Measurements from ENCODE around the gene DAPK2.

DNA sequence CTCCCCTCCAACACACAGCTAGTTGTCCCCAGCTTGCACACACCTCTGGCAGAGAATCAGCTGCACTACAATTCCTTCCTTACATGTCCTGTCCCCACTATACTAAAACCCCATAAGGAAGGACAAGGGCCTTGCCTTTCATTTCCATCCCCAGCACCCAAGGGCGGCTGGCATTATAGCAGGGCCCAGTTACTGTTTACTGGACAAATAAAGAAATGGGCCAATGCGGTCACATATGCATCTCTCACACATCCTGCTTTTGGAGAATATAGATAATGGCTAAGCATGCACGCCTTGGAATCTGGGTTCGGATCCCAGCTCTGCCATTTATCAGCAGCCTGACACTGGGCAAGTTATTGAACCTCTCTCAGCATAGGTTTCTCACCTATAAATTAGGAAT lies 99.1 kb downstream of the DAPK2 start:
- TF ChIP-seq RARB (CRISPR knock-in tag; IDR thresholded peaks at IDR 0.05): no peak
- TF ChIP-seq, protein P1, sequence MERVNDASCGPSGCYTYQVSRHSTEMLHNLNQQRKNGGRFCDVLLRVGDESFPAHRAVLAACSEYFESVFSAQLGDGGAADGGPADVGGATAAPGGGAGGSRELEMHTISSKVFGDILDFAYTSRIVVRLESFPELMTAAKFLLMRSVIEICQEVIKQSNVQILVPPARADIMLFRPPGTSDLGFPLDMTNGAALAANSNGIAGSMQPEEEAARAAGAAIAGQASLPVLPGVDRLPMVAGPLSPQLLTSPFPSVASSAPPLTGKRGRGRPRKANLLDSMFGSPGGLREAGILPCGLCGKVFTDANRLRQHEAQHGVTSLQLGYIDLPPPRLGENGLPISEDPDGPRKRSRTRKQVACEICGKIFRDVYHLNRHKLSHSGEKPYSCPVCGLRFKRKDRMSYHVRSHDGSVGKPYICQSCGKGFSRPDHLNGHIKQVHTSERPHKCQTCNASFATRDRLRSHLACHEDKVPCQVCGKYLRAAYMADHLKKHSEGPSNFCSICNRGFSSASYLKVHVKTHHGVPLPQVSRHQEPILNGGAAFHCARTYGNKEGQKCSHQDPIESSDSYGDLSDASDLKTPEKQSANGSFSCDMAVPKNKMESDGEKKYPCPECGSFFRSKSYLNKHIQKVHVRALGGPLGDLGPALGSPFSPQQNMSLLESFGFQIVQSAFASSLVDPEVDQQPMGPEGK (CRISPR knock-in tag; IDR thresholded peaks at IDR 0.05; ENCODE audit: borderline replicate concordance): no peak
- TF ChIP-seq, protein P2, sequence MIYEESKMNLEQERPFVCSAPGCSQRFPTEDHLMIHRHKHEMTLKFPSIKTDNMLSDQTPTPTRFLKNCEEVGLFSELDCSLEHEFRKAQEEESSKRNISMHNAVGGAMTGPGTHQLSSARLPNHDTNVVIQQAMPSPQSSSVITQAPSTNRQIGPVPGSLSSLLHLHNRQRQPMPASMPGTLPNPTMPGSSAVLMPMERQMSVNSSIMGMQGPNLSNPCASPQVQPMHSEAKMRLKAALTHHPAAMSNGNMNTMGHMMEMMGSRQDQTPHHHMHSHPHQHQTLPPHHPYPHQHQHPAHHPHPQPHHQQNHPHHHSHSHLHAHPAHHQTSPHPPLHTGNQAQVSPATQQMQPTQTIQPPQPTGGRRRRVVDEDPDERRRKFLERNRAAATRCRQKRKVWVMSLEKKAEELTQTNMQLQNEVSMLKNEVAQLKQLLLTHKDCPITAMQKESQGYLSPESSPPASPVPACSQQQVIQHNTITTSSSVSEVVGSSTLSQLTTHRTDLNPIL (CRISPR knock-in tag; IDR thresholded peaks at IDR 0.05; ENCODE audit: low read depth): no peak
- TF ChIP-seq, protein P3, sequence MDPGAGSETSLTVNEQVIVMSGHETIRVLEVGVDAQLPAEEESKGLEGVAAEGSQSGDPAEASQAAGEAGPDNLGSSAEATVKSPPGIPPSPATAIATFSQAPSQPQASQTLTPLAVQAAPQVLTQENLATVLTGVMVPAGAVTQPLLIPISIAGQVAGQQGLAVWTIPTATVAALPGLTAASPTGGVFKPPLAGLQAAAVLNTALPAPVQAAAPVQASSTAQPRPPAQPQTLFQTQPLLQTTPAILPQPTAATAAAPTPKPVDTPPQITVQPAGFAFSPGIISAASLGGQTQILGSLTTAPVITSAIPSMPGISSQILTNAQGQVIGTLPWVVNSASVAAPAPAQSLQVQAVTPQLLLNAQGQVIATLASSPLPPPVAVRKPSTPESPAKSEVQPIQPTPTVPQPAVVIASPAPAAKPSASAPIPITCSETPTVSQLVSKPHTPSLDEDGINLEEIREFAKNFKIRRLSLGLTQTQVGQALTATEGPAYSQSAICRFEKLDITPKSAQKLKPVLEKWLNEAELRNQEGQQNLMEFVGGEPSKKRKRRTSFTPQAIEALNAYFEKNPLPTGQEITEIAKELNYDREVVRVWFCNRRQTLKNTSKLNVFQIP (CRISPR knock-in tag; IDR thresholded peaks at IDR 0.05; ENCODE audit: borderline replicate concordance, low read depth): no peak
- TF ChIP-seq, protein P4, sequence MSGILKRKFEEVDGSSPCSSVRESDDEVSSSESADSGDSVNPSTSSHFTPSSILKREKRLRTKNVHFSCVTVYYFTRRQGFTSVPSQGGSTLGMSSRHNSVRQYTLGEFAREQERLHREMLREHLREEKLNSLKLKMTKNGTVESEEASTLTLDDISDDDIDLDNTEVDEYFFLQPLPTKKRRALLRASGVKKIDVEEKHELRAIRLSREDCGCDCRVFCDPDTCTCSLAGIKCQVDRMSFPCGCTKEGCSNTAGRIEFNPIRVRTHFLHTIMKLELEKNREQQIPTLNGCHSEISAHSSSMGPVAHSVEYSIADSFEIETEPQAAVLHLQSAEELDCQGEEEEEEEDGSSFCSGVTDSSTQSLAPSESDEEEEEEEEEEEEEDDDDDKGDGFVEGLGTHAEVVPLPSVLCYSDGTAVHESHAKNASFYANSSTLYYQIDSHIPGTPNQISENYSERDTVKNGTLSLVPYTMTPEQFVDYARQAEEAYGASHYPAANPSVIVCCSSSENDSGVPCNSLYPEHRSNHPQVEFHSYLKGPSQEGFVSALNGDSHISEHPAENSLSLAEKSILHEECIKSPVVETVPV (CRISPR knock-in tag; IDR thresholded peaks at IDR 0.05): no peak
